Muscle layer of duodenum (tissue), 2 donors: ENCODE data around the gene RAB1B.

Experiments
- H3K27ac ChIP-seq: one replicate; pipeline ENCODE4 v1.7.0; 2013; ENCODE audit warnings: mild to moderate bottlenecking, low read length
- H3K27me3 ChIP-seq: one replicate; pipeline ENCODE4 v1.7.0; 2013; ENCODE audit warnings: low read depth, mild to moderate bottlenecking, control low read depth, low read length
- H3K36me3 ChIP-seq, 2 donors: one replicate each; pipeline ENCODE4 v1.7.0; 2013; ENCODE audit warnings: low read length in 2 of 2, control low read depth in 1 of 2, mild to moderate bottlenecking in 1 of 2; ENCODE audit not compliant: insufficient read depth in 2 of 2, control insufficient read depth in 1 of 2
- H3K4me1 ChIP-seq, 2 donors: one replicate each; pipeline ENCODE4 v1.7.0; 2013; ENCODE audit warnings: low read length in 2 of 2, mild to moderate bottlenecking in 2 of 2, control low read depth in 1 of 2, moderate library complexity in 1 of 2; ENCODE audit not compliant: insufficient read depth in 2 of 2, control insufficient read depth in 1 of 2
- H3K4me3 ChIP-seq, 2 donors: one replicate each; pipeline ENCODE4 v1.7.0; 2013; ENCODE audit warnings: low read length in 2 of 2, low read depth in 1 of 2, mild to moderate bottlenecking in 1 of 2
- H3K9me3 ChIP-seq, 2 donors: one replicate each; pipeline ENCODE4 v1.7.0; 2013; ENCODE audit warnings: low read length in 2 of 2, control low read depth in 1 of 2, mild to moderate bottlenecking in 1 of 2; ENCODE audit not compliant: control insufficient read depth in 1 of 2
- donor health status: healthy.

Gene RAB1B

DNA sequence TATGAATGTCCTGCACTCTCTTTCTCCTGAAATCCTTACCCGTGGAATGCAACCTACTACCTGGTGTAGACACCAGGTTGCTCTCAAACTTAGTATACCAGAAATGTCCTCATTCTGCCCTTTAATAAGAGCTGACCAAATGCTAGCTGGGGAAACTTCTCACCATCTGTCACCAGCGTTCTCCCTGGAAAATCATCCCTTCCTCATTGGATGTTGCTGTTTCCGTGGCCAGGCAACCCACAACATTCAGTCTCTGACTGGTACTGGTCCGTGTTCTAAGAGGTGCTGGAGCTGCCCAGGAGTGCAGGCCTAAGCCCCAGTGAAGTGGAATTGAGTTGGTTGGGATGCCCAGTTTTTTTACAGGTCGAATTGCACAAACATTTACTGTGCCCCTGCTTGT is 40.7 kb upstream of the RAB1B start:
- Histone ChIP-seq H3K27me3 (no peaks in the 10 kb centered on the region), H3K27ac (no peak overlapping the region), H3K36me3 (peaks cover 27 to 59% of the 10 kb centered on the region in 2 donors), H3K4me3 (no peak overlapping the region), H3K9me3 (no peaks in the 10 kb centered on the region), H3K4me1 (no peaks in the 10 kb centered on the region)

DNA sequence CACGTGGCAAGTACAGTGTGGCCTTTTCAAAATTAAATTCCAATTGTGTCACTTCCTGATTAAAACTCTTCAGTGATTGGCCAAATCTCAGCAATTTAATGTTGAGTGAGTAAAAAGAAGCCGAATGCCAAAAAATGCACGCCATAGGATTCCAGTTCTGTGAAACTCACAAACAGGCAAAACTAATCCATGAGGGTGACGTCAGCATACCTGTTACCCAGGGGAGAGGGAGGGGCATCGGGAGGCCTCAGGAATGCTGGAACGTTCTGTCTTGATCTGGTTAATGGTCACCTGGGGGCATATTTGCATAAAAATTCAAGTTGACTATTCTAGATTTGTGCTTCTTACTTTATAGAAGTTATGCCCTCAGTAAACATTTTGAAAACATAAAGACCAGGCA is 39.9 kb upstream of the RAB1B start:
- no peaks in the 10 kb centered on the region for H3K9me3 ChIP-seq
- no peaks in the 10 kb centered on the region for H3K27me3 ChIP-seq
- no peak overlapping the region for H3K27ac ChIP-seq
- H3K4me3 ChIP-seq: no peak overlapping the region
- peaks cover 27 to 67% of the 10 kb centered on the region in 2 donors for H3K36me3 ChIP-seq
- H3K4me1 ChIP-seq: no peaks in the 10 kb centered on the region

DNA sequence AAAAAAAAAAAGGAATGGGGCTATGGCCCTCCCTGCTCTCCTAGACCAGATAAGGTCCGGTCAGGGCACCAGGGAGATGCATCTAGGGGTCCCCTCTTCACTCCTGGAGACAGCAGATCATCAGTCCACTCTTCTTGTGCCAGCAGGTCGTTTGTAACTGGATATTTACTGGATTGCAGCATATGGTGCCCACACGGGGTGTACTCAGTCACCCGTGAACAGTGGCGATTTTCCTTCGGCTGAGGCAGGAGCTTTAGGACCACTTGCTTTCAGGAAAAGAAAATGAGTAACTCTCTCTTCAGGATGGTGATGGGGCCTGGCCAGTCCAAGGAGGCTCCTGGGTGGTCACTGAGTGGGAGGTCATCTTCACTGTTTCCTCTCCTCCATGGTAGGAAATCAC is 38.3 kb upstream of the RAB1B start:
- Histone ChIP-seq H3K27me3 (no peaks in the 10 kb centered on the region), H3K4me3 (no peak overlapping the region), H3K27ac (no peak overlapping the region), H3K4me1 (no peaks in the 10 kb centered on the region), H3K36me3 (peaks cover 27 to 70% of the 10 kb centered on the region in 2 donors), H3K9me3 (no peaks in the 10 kb centered on the region)

DNA sequence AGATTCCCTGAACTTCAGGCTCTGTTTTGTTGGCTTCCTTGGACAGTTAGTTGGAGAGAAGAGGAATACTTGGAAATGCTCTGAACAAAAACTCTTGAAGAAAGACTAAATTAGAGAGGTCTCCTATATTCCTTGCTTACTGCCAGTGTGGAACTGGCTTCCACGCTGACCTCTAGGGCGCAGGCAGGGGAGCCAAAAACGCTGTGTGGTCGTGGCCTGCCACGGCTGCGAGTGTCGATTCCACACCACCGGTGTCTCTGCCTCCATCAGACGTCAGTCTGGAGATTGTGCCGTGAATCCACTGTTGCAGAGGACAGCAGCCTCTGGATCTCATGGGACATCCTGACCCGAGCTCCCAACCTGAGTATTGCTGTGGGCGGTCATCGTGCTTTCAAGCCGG is 37.5 kb upstream of the RAB1B start:
- Histone ChIP-seq H3K9me3 (no peaks in the 10 kb centered on the region), H3K36me3 (peaks cover 35 to 72% of the 10 kb centered on the region in 2 donors), H3K27me3 (no peaks in the 10 kb centered on the region), H3K27ac (no peak overlapping the region), H3K4me3 (no peak overlapping the region), H3K4me1 (no peaks in the 10 kb centered on the region)

DNA sequence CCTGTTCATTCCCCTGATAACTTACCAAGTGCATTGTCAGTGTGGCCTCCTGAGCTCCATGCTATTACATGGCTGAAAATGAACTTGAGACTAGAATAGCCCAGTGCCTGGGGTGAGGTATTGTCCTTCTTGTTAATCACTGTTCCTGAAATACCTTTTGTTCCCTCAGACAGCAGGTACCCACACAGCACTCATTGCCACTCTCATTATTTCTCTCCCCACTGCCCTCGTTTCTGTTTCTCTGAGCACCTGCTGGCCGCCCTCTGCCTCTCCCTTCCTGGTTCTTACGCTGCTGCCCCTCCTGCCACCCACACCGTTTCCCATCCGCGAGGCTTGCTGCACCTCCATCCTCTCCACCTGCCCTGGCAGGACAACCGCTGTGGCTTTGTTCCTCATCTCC is 36.9 kb upstream of the RAB1B start:
- H3K9me3 ChIP-seq: no peaks in the 10 kb centered on the region
- no peak overlapping the region for H3K4me3 ChIP-seq
- H3K27ac ChIP-seq: no peak overlapping the region
- H3K36me3 ChIP-seq: peaks cover 39 to 76% of the 10 kb centered on the region in 2 donors
- no peaks in the 10 kb centered on the region for H3K4me1 ChIP-seq
- H3K27me3 ChIP-seq: no peaks in the 10 kb centered on the region

DNA sequence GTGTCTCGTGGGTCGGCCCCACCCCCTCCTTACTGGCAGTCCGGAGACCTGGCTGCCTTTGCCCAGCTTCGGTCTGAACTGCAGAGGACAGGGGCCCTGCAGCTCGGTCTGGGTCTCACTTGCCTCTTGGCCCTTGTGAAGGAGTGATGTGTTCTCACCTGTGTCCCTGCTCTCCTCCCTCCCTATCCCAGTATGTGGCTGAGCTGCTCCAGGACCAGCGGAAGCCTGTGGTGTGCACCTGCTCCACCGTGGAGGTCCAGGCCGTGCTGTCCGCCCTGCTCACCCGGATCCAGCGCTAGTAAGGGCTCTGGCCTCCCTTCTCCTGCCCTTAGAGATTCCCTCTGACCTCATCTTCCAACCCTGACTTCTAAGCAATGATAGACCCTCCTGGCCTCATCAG is 35.7 kb upstream of the RAB1B start:
- Histone ChIP-seq H3K9me3 (no peaks in the 10 kb centered on the region), H3K27me3 (no peaks in the 10 kb centered on the region), H3K4me3 (no peak overlapping the region), H3K4me1 (no peaks in the 10 kb centered on the region), H3K36me3 (peaks cover 40 to 75% of the 10 kb centered on the region in 2 donors), H3K27ac (no peak overlapping the region)

DNA sequence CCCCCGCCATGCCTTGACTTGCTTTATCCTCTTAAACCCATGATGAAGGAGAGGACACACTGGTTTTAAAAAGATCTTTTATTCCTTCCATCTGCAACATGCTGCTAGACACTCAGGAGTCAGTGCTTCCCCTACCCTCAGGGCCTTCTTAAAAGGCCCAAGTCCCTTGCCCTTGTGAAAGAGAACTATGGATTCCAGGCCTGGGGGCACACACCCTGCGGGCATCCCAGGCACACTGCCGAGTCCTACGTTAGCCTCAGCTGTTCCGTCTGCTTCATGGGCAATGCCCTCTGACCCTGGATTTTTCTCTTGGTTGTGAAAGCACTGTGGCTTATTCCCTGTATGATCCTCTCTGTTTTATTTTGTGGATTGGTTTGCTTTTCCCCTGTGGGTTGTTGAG is 35.1 kb upstream of the RAB1B start:
- Histone ChIP-seq H3K4me1 (no peaks in the 10 kb centered on the region), H3K36me3 (peaks cover 34 to 75% of the 10 kb centered on the region in 2 donors), H3K27ac (no peak overlapping the region), H3K27me3 (no peaks in the 10 kb centered on the region), H3K9me3 (no peaks in the 10 kb centered on the region), H3K4me3 (no peak overlapping the region)

DNA sequence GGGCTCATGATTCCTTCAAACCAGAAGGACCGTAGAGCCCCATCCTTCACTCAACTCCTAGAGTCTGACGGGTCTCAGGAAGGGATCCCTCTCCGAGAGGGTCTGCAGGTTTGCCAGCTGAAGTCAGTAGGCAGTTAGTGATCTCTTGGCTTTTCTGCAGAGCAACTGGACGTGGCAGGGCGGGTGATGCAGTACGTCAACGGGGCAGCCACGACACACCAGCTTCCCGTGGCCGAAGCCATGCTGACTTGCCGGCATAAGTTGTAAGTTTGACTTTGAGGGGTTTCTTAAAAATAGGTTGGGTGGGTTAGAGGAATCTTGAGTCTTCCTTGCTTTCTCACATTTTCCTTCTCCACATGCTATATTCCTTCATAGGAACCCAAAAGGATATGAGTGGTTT is 33.3 kb upstream of the RAB1B start:
- H3K9me3 ChIP-seq: no peaks in the 10 kb centered on the region
- no peaks in the 10 kb centered on the region for H3K27me3 ChIP-seq
- H3K27ac ChIP-seq: no peak overlapping the region
- H3K4me3 ChIP-seq: no peak overlapping the region
- H3K36me3 ChIP-seq: peaks cover 45 to 85% of the 10 kb centered on the region in 2 donors
- no peaks in the 10 kb centered on the region for H3K4me1 ChIP-seq

DNA sequence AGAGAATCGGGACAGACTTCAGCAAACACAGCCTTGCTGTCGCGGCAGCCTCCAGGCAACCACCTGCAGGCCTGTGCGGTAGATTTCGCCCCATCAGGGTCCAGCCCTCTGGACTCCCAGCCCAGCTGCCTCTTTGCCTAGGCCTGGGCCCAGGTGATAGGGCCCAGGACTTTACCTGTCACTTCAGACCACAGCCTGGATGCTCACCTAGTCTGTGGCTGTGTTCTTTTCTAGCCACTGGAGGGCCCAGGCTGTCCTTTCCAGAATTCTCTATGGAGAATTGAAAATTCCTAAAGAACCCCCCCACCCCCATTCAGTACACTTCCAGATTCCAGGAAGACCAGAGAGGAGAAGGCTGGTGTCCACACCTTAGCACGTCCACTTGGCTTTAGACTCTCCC is 30.6 kb upstream of the RAB1B start:
- H3K27ac ChIP-seq: no peak overlapping the region
- no peaks in the 10 kb centered on the region for H3K9me3 ChIP-seq
- no peaks in the 10 kb centered on the region for H3K27me3 ChIP-seq
- H3K36me3 ChIP-seq: peaks cover 40 to 84% of the 10 kb centered on the region in 2 donors
- no peak overlapping the region for H3K4me3 ChIP-seq
- H3K4me1 ChIP-seq: no peaks in the 10 kb centered on the region

DNA sequence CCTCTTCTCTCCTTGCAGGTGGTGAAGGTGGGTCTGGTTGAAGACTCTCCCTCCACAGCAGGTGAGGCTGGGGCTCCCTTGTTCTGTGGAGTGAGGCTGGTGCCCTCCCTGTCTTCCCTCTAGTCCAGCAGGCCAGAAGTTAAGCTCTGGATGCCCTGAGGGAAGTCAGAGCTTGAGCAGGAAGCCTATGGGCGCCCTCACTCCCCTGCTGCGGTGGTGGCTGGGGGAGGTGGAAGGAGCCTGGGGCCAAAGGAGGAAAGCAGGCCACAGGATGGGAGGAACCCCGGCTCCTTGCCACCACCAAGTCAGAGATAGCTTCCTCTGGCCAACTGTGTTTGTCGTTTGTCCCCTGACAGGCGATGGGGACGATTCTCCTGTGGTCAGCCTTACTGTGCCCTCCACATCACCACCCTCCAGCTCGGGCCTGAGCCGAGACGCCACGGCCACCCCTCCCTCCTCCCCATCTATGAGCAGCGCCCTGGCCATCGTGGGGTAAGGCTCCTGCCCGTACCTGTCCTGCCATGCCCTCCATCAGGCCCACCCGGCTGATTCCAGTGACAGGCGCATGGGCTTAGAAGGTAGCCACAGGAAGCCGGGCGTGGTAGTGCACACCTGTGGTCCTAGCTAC is 29.5 kb upstream of the RAB1B start:
- H3K4me3 ChIP-seq: no peak overlapping the region
- H3K9me3 ChIP-seq: no peaks in the 10 kb centered on the region
- H3K27ac ChIP-seq: no peak overlapping the region
- no peaks in the 10 kb centered on the region for H3K27me3 ChIP-seq
- no peaks in the 10 kb centered on the region for H3K4me1 ChIP-seq
- H3K36me3 ChIP-seq: peaks cover 43 to 84% of the 10 kb centered on the region in 2 donors

DNA sequence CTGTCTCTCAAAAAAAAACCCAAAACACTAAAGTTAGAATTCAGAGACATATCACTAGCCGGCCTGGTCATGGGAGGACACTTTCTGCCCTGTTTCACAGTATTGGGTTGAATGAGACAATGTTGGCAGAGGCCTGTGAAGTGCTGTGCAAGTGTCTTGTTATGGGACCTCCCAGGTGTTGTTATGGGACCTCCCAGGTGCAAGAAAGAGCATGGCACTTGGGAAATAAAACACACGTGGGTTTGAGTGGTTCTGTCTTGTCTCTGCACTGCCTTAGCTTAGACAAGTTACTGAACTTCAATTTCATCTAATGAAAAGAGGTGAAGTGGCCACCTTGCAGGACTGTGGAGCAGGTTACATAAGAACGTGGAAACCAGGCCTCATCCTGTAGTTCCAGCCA is 28.9 kb upstream of the RAB1B start:
- Histone ChIP-seq H3K4me1 (no peaks in the 10 kb centered on the region), H3K36me3 (peaks cover 44 to 82% of the 10 kb centered on the region in 2 donors), H3K4me3 (no peak overlapping the region), H3K27ac (no peak overlapping the region), H3K9me3 (no peaks in the 10 kb centered on the region), H3K27me3 (no peaks in the 10 kb centered on the region)
